ENCODE data around the gene PRUNE2. TPM values are rescaled to one million over a fixed set of nuclear protein-coding genes. Genes with fewer than 3 reads are reported as not detected.
"Not testable (repeated sequence)": the region's sequence is repeated elsewhere in the genome, so short reads cannot be mapped to it uniquely, and the experiment has no call there.

PRUNE2 gene
- total RNA-seq, 1 donor from 2014 or later: 8.7 TPM

DNA sequence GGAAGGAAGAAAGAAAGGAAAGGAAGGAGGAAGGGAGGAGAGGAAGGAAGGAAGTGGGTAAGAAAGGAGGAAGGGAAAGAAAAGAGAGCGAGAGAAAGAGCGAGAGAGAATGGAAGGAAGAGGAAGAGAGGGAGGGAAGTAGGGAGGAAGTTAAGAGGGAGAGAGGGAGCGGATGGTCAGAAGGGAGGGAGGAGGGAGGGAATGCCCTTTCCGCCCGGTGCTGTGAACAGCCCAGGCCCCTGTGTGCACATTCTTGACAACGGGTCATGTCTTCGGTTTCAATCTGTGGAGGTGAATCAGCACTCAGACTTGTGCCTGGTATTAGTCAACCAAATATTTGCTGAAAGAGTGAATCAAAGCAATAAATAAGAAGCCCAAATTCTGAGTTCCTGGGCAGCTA is 39.2 kb downstream of the PRUNE2 start:
- H3K9me3 Mint-ChIP-seq (ENCODE audit: unreplicated experiment): no peaks in the 10 kb centered on the region
- H3K4me3 Mint-ChIP-seq (ENCODE audit: unreplicated experiment): no peak overlapping the region
- H3K4me2 ChIP-seq (ENCODE audit: low read length): peak overlapping the region; percentile 71
- DNase-seq (ENCODE audit: low read depth) (peak; percentile 94), FAIRE-seq (peak; percentile 81)
- H3K4me1 Mint-ChIP-seq (ENCODE audit: low read depth, unreplicated experiment): peaks cover 25% of the 10 kb centered on the region
- H3K9ac ChIP-seq (ENCODE audit: low read length): peak overlapping the region; percentile 34
- TF ChIP-seq EZH2 (IDR thresholded peaks at IDR 0.05; ENCODE audit: insufficient read depth, low read length): no peak
- TF ChIP-seq, protein P1, sequence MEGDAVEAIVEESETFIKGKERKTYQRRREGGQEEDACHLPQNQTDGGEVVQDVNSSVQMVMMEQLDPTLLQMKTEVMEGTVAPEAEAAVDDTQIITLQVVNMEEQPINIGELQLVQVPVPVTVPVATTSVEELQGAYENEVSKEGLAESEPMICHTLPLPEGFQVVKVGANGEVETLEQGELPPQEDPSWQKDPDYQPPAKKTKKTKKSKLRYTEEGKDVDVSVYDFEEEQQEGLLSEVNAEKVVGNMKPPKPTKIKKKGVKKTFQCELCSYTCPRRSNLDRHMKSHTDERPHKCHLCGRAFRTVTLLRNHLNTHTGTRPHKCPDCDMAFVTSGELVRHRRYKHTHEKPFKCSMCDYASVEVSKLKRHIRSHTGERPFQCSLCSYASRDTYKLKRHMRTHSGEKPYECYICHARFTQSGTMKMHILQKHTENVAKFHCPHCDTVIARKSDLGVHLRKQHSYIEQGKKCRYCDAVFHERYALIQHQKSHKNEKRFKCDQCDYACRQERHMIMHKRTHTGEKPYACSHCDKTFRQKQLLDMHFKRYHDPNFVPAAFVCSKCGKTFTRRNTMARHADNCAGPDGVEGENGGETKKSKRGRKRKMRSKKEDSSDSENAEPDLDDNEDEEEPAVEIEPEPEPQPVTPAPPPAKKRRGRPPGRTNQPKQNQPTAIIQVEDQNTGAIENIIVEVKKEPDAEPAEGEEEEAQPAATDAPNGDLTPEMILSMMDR (IDR thresholded peaks at IDR 0.05; ENCODE audit: insufficient read depth, low read depth, low read length): no peak
- no peaks in the 10 kb centered on the region for H3K27me3 Mint-ChIP-seq (ENCODE audit: low read depth, unreplicated experiment)
- H2AFZ ChIP-seq (ENCODE audit: low read depth, low read length): peak overlapping the region; percentile 57
- no peaks in the 10 kb centered on the region for H3K79me2 ChIP-seq (ENCODE audit: insufficient read depth, low read length)
- H3K36me3 Mint-ChIP-seq (ENCODE audit: low read depth, unreplicated experiment): no peaks in the 10 kb centered on the region
- peaks cover 9% of the 10 kb centered on the region for H3K4me1 ChIP-seq (ENCODE audit: insufficient read depth, low read length)
- H4K20me1 ChIP-seq (ENCODE audit: insufficient read depth, low read length): no peaks in the 10 kb centered on the region
- no peaks in the 10 kb centered on the region for H3K9me3 ChIP-seq (ENCODE audit: insufficient read depth, low read depth, low read length)
- peak overlapping the region; percentile 48 for H3K27ac ChIP-seq (ENCODE audit: low read depth, low read length)
- H3K36me3 ChIP-seq (ENCODE audit: insufficient read depth, low read length): no peaks in the 10 kb centered on the region
- no peak overlapping the region for H3K4me3 ChIP-seq (ENCODE audit: insufficient read depth, low read depth, low read length)
- H3K27ac Mint-ChIP-seq (ENCODE audit: unreplicated experiment): peak overlapping the region; percentile 83
- no peaks in the 10 kb centered on the region for H3K27me3 ChIP-seq (ENCODE audit: insufficient read depth, low read length)

DNA sequence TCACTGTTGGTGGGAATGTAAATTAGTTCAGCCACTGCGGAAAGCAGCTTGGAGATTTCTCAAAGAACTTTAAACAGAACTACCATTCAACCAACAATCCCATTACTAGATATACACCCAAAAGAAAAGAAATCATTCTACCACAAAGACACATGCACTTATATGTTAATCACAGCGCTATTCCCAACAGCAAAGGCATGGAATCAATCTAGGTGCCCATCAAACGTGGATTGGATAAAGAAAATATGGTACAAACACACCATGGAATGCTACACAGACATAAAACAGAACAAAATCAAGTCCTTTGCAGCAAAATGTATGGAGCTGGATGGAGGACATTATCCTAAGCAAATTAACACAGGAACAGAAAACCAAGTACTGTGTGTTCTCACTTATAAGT is 42.1 kb downstream of the PRUNE2 start:
- H3K9ac ChIP-seq (ENCODE audit: low read length): no peak overlapping the region
- TF ChIP-seq EZH2 (IDR thresholded peaks at IDR 0.05; ENCODE audit: insufficient read depth, low read length): no peak
- TF ChIP-seq, protein P1 (IDR thresholded peaks at IDR 0.05; ENCODE audit: insufficient read depth, low read depth, low read length): no peak
- no peak overlapping the region for H3K4me2 ChIP-seq (ENCODE audit: low read length)
- Mint-ChIP-seq H3K4me3 (ENCODE audit: unreplicated experiment) (no peak overlapping the region), H3K4me1 (ENCODE audit: low read depth, unreplicated experiment) (peaks cover 19% of the 10 kb centered on the region), H3K27me3 (ENCODE audit: low read depth, unreplicated experiment) (no peaks in the 10 kb centered on the region), H3K9me3 (ENCODE audit: unreplicated experiment) (no peaks in the 10 kb centered on the region), H3K27ac (ENCODE audit: unreplicated experiment) (no peak overlapping the region), H3K36me3 (ENCODE audit: low read depth, unreplicated experiment) (no peaks in the 10 kb centered on the region)
- no peak for FAIRE-seq
- H3K4me1 ChIP-seq (ENCODE audit: insufficient read depth, low read length): peaks cover 9% of the 10 kb centered on the region
- no peak overlapping the region for H3K27ac ChIP-seq (ENCODE audit: low read depth, low read length)
- H3K79me2 ChIP-seq (ENCODE audit: insufficient read depth, low read length): no peaks in the 10 kb centered on the region
- no peaks in the 10 kb centered on the region for H4K20me1 ChIP-seq (ENCODE audit: insufficient read depth, low read length)
- H3K27me3 ChIP-seq (ENCODE audit: insufficient read depth, low read length): no peaks in the 10 kb centered on the region
- H2AFZ ChIP-seq (ENCODE audit: low read depth, low read length): no peak overlapping the region
- DNase-seq (ENCODE audit: low read depth): no peak
- H3K9me3 ChIP-seq (ENCODE audit: insufficient read depth, low read depth, low read length): no peaks in the 10 kb centered on the region
- H3K36me3 ChIP-seq (ENCODE audit: insufficient read depth, low read length): no peaks in the 10 kb centered on the region
- no peak overlapping the region for H3K4me3 ChIP-seq (ENCODE audit: insufficient read depth, low read depth, low read length)

DNA sequence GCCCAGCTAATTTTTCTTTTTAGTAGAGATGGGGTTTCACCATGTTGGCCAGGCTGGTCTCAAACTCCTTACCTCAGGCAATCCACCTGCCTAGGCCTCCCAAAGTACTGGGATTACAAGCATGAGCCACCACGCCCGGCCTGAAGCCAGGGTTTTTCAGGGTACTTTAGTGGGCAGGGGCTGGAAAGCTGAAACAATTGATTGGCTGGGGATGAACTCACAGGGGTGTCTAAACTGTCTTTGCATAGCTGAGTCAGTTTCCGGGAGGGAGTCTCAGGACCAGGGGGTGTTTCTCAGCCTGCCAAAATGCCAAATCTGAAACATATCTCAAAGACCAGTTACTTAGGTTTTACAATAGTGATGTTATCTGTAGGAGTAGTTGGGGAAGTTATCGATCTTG is 46.1 kb downstream of the PRUNE2 start:
- TF ChIP-seq, protein P1 (IDR thresholded peaks at IDR 0.05; ENCODE audit: insufficient read depth, low read depth, low read length): no peak
- TF ChIP-seq EZH2 (IDR thresholded peaks at IDR 0.05; ENCODE audit: insufficient read depth, low read length): no peak
- H3K4me1 Mint-ChIP-seq (ENCODE audit: low read depth, unreplicated experiment): no peaks in the 10 kb centered on the region
- Histone ChIP-seq H3K9ac (ENCODE audit: low read length) (no peak overlapping the region), H3K27me3 (ENCODE audit: insufficient read depth, low read length) (no peaks in the 10 kb centered on the region), H3K27ac (ENCODE audit: low read depth, low read length) (no peak overlapping the region), H3K79me2 (ENCODE audit: insufficient read depth, low read length) (no peaks in the 10 kb centered on the region), H3K9me3 (ENCODE audit: insufficient read depth, low read depth, low read length) (no peaks in the 10 kb centered on the region), H2AFZ (ENCODE audit: low read depth, low read length) (no peak overlapping the region), H3K4me1 (ENCODE audit: insufficient read depth, low read length) (no peaks in the 10 kb centered on the region), H3K4me2 (ENCODE audit: low read length) (no peak overlapping the region), H3K36me3 (ENCODE audit: insufficient read depth, low read length) (no peaks in the 10 kb centered on the region), H4K20me1 (ENCODE audit: insufficient read depth, low read length) (no peaks in the 10 kb centered on the region), H3K4me3 (ENCODE audit: insufficient read depth, low read depth, low read length) (no peak overlapping the region)
- H3K9me3 Mint-ChIP-seq (ENCODE audit: unreplicated experiment): peaks cover 4% of the 10 kb centered on the region
- no peaks in the 10 kb centered on the region for H3K36me3 Mint-ChIP-seq (ENCODE audit: low read depth, unreplicated experiment)
- FAIRE-seq: no peak
- H3K27me3 Mint-ChIP-seq (ENCODE audit: low read depth, unreplicated experiment): peaks cover 2% of the 10 kb centered on the region
- H3K27ac Mint-ChIP-seq (ENCODE audit: unreplicated experiment): no peak overlapping the region
- no peak overlapping the region for H3K4me3 Mint-ChIP-seq (ENCODE audit: unreplicated experiment)
- DNase-seq (ENCODE audit: low read depth): no peak

DNA sequence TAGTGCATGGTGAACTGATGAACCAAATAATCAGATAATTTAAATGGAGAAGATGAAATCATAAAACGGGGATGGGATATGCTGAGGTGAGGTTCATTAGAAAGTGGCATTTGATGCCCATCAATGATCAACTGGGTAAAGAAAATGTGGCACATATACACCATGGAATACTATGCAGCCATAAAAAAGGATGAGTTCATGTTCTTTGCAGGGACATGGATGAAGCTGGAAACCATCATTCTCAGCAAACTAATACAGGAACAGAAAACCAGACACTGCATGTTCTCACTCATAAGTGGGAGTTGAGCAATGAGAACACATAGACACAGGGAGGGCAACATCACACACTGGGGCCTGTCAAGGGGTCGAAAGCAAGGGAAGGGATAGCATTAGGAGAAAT is 47.7 kb downstream of the PRUNE2 start:
- H3K4me3 ChIP-seq (ENCODE audit: insufficient read depth, low read depth, low read length); H3K4me2 ChIP-seq (ENCODE audit: low read length); H3K4me3 Mint-ChIP-seq (ENCODE audit: unreplicated experiment); H3K9ac ChIP-seq (ENCODE audit: low read length); H4K20me1 ChIP-seq (ENCODE audit: insufficient read depth, low read length); H3K4me1 ChIP-seq (ENCODE audit: insufficient read depth, low read length); H3K36me3 Mint-ChIP-seq (ENCODE audit: low read depth, unreplicated experiment); H3K27ac Mint-ChIP-seq (ENCODE audit: unreplicated experiment); H3K36me3 ChIP-seq (ENCODE audit: insufficient read depth, low read length); H3K27me3 ChIP-seq (ENCODE audit: insufficient read depth, low read length); H3K9me3 Mint-ChIP-seq (ENCODE audit: unreplicated experiment); H3K27ac ChIP-seq (ENCODE audit: low read depth, low read length); H3K79me2 ChIP-seq (ENCODE audit: insufficient read depth, low read length); H3K27me3 Mint-ChIP-seq (ENCODE audit: low read depth, unreplicated experiment); DNase-seq (ENCODE audit: low read depth); H2AFZ ChIP-seq (ENCODE audit: low read depth, low read length); FAIRE-seq; H3K9me3 ChIP-seq (ENCODE audit: insufficient read depth, low read depth, low read length); H3K4me1 Mint-ChIP-seq (ENCODE audit: low read depth, unreplicated experiment): not testable (repeated sequence)
